GM12872 (cell line): Measurements from ENCODE around the gene ZNF232.

Experiments used
- CTCF ChIP-seq: IDR thresholded peaks from 3 replicates; pipeline ENCODE4 v1.5.1; 2011; ENCODE audit warnings: low read depth, mild to moderate bottlenecking, low read length, moderate library complexity; ENCODE audit not compliant: insufficient read depth

ZNF232 gene

GRCh38 chr17:5120036-5120435 is 8.4 kb upstream of the ZNF232 start:
- no peak for TF ChIP-seq CTCF

GRCh38 chr17:5118219-5118618 is 6.5 kb upstream of the ZNF232 start:
- no peak for TF ChIP-seq CTCF

GRCh38 chr17:5115673-5116651 is 4.3 kb upstream of the ZNF232 start, which contains the start of gene USP6:
Gene USP6, plus strand, starts transcription at chr17:5116032. Its CDS starts 14,336 bp downstream, at chr17:5130368.
- no peak for TF ChIP-seq CTCF

GRCh38 chr17:5110816-5111215 is 862 bp downstream of the ZNF232 start:
- no peak for TF ChIP-seq CTCF

GRCh38 chr17:5100832-5101231 is 10.8 kb downstream of the ZNF232 start:
- TF ChIP-seq CTCF = no peak

GRCh38 chr17:5099271-5099670 is 12.4 kb downstream of the ZNF232 start:
- no peak for TF ChIP-seq CTCF

GRCh38 chr17:5097101-5097834 is 14.4 kb downstream of the ZNF232 start:
- TF ChIP-seq CTCF = no peak
